Measurements from ENCODE around the gene MRPL50. TPM values are rescaled to one million over a fixed set of nuclear protein-coding genes. Genes with fewer than 3 reads are reported as not detected.
"Not testable (repeated sequence)": the region's sequence is repeated elsewhere in the genome, so short reads cannot be mapped to it uniquely, and the experiment has no call there.

MRPL50 gene
- total RNA-seq, 1 donor from 2014 or later = 11.9 TPM

DNA sequence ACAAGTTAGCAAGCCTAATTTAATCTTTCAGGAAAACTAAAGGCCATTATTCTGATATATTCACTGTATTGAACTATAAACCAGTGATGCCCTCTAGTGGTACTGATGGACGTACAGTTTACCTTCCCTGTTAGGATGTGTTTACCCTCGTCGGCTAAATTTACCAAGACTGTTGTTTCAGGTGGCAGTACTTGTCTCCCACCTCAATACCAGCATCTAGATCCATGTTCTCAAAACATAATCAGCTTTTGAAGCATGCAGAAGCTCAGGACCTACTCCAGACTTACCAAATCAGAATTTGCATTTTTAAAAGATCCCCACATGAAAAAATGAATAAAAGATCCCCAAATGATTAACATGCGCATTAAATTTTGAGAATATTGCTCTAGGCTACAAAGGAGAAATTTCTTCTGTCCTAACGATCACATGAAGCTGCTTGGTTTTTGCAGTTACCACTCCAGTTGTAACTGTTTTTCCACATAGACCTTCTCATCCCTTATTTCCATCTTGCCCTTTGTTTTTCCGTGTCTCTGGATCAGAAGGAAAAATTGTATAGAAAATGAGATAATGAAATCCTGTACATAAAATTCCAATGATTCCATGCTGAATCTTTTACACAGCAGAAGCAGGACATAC, 10.4 kb downstream of the MRPL50 start:
- no peak overlapping the region for H3K4me2 ChIP-seq (ENCODE audit: low read length)
- H4K20me1 ChIP-seq (ENCODE audit: insufficient read depth, low read length) = peaks cover 20% of the 10 kb centered on the region
- Mint-ChIP-seq H3K36me3 (ENCODE audit: low read depth, unreplicated experiment) (peaks cover 11% of the 10 kb centered on the region), H3K27ac (ENCODE audit: unreplicated experiment) (no peak overlapping the region), H3K4me3 (ENCODE audit: unreplicated experiment) (no peak overlapping the region), H3K9me3 (ENCODE audit: unreplicated experiment) (peaks cover 14% of the 10 kb centered on the region), H3K27me3 (ENCODE audit: low read depth, unreplicated experiment) (no peaks in the 10 kb centered on the region), H3K4me1 (ENCODE audit: low read depth, unreplicated experiment) (peaks cover 18% of the 10 kb centered on the region)
- H3K79me2 ChIP-seq (ENCODE audit: insufficient read depth, low read length) = peaks cover 25% of the 10 kb centered on the region
- H3K9ac ChIP-seq (ENCODE audit: low read length) = no peak overlapping the region
- H3K4me3 ChIP-seq (ENCODE audit: insufficient read depth, low read depth, low read length) = no peak overlapping the region
- no peaks in the 10 kb centered on the region for H3K27me3 ChIP-seq (ENCODE audit: insufficient read depth, low read length)
- H3K36me3 ChIP-seq (ENCODE audit: insufficient read depth, low read length) = peaks cover 12% of the 10 kb centered on the region
- peak; percentile 52 for FAIRE-seq
- H3K9me3 ChIP-seq (ENCODE audit: insufficient read depth, low read depth, low read length) = no peaks in the 10 kb centered on the region
- H3K4me1 ChIP-seq (ENCODE audit: insufficient read depth, low read length) = no peaks in the 10 kb centered on the region
- DNase-seq (ENCODE audit: low read depth) = peak; percentile 25
- TF ChIP-seq, protein P1, sequence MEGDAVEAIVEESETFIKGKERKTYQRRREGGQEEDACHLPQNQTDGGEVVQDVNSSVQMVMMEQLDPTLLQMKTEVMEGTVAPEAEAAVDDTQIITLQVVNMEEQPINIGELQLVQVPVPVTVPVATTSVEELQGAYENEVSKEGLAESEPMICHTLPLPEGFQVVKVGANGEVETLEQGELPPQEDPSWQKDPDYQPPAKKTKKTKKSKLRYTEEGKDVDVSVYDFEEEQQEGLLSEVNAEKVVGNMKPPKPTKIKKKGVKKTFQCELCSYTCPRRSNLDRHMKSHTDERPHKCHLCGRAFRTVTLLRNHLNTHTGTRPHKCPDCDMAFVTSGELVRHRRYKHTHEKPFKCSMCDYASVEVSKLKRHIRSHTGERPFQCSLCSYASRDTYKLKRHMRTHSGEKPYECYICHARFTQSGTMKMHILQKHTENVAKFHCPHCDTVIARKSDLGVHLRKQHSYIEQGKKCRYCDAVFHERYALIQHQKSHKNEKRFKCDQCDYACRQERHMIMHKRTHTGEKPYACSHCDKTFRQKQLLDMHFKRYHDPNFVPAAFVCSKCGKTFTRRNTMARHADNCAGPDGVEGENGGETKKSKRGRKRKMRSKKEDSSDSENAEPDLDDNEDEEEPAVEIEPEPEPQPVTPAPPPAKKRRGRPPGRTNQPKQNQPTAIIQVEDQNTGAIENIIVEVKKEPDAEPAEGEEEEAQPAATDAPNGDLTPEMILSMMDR (IDR thresholded peaks at IDR 0.05; ENCODE audit: insufficient read depth, low read depth, low read length) = peak; percentile 73
- TF ChIP-seq EZH2 (IDR thresholded peaks at IDR 0.05; ENCODE audit: insufficient read depth, low read length) = no peak
- H2AFZ ChIP-seq (ENCODE audit: low read depth, low read length) = no peak overlapping the region
- no peak overlapping the region for H3K27ac ChIP-seq (ENCODE audit: low read depth, low read length)

DNA sequence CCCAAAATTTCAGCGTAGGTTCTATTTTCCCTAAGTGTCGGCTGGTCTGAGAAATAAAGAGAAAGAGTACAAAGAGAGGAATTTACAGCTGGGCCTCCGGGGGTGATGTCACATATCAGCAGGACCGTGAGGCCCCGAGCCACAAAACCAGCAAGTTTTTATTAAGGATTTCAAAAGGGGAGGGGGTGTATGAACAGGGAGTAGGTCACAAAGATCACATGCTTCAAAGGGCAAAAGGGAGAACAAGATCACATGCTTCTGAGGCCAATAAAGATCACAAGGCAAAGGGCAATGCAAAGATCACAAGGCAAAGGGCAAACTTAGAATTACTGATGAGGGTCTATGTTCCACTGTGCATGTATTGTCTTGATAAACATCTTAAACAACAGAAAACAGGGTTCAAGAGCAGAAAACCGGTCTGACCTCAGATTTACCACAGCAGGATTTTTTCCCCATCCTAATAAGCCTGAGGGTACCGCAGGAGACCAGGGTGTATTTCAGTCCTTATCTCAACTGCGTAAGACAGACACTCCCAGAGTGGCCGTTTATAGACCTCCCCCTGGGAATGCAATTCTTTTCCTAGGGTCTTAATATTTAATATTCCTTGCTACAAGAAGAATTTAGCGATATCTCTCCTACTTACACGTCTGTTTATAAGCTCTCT, 13.4 kb downstream of the MRPL50 start, which contains the start of gene BAAT:
TSS of gene BAAT (minus strand) at position 134 of the 664 bp plus-strand sequence. CDS start 13,602 bp downstream, outside the sequence.
- H3K9me3 ChIP-seq (ENCODE audit: insufficient read depth, low read depth, low read length) = not testable (repeated sequence)

DNA sequence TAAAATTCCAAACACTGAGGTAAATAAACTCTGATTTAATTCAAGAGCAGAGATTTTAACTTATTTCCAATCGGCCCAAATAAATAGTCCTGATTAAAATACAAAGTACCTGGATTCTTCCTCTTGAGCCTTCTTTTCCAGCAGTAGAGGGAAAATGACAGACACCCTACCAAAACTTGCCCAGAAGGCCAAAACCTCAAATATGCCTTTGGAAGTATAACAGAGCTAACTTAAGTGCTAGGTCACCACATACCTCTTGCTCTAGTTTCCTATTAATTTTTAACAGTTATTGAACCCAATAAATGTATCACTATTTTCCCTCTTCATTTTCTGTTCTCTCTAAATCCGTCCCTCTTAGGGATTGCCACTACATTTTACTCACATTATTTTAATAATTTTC, 15.1 kb downstream of the MRPL50 start:
- Mint-ChIP-seq H3K4me1 (ENCODE audit: low read depth, unreplicated experiment) (peaks cover 29% of the 10 kb centered on the region), H3K27ac (ENCODE audit: unreplicated experiment) (peak overlapping the region; percentile 4), H3K4me3 (ENCODE audit: unreplicated experiment) (peak overlapping the region; percentile 84), H3K9me3 (ENCODE audit: unreplicated experiment) (peaks cover 12% of the 10 kb centered on the region), H3K27me3 (ENCODE audit: low read depth, unreplicated experiment) (no peaks in the 10 kb centered on the region), H3K36me3 (ENCODE audit: low read depth, unreplicated experiment) (peaks cover 8% of the 10 kb centered on the region)
- H2AFZ ChIP-seq (ENCODE audit: low read depth, low read length) = no peak overlapping the region
- DNase-seq (ENCODE audit: low read depth) (peak; percentile 50), FAIRE-seq (no peak)
- H3K27me3 ChIP-seq (ENCODE audit: insufficient read depth, low read length) = no peaks in the 10 kb centered on the region
- H3K9me3 ChIP-seq (ENCODE audit: insufficient read depth, low read depth, low read length) = no peaks in the 10 kb centered on the region
- H3K9ac ChIP-seq (ENCODE audit: low read length) = no peak overlapping the region
- no peak overlapping the region for H3K4me2 ChIP-seq (ENCODE audit: low read length)
- H3K4me1 ChIP-seq (ENCODE audit: insufficient read depth, low read length) = no peaks in the 10 kb centered on the region
- no peak overlapping the region for H3K27ac ChIP-seq (ENCODE audit: low read depth, low read length)
- no peak overlapping the region for H3K4me3 ChIP-seq (ENCODE audit: insufficient read depth, low read depth, low read length)
- no peaks in the 10 kb centered on the region for H4K20me1 ChIP-seq (ENCODE audit: insufficient read depth, low read length)
- H3K36me3 ChIP-seq (ENCODE audit: insufficient read depth, low read length) = no peaks in the 10 kb centered on the region
- TF ChIP-seq, protein P1 (IDR thresholded peaks at IDR 0.05; ENCODE audit: insufficient read depth, low read depth, low read length) = no peak
- no peak for TF ChIP-seq EZH2 (IDR thresholded peaks at IDR 0.05; ENCODE audit: insufficient read depth, low read length)
- H3K79me2 ChIP-seq (ENCODE audit: insufficient read depth, low read length) = no peaks in the 10 kb centered on the region

More for the DNA sequence above, 13.4 kb downstream of the MRPL50 start, which contains the start of gene BAAT:
- not testable (repeated sequence) for H3K79me2 ChIP-seq (ENCODE audit: insufficient read depth, low read length); H3K27me3 ChIP-seq (ENCODE audit: insufficient read depth, low read length); H3K27ac ChIP-seq (ENCODE audit: low read depth, low read length); H3K4me3 ChIP-seq (ENCODE audit: insufficient read depth, low read depth, low read length); H3K9ac ChIP-seq (ENCODE audit: low read length); H3K36me3 ChIP-seq (ENCODE audit: insufficient read depth, low read length); H3K27me3 Mint-ChIP-seq (ENCODE audit: low read depth, unreplicated experiment); H3K4me1 ChIP-seq (ENCODE audit: insufficient read depth, low read length); H4K20me1 ChIP-seq (ENCODE audit: insufficient read depth, low read length); DNase-seq (ENCODE audit: low read depth); FAIRE-seq; H3K4me2 ChIP-seq (ENCODE audit: low read length); H3K36me3 Mint-ChIP-seq (ENCODE audit: low read depth, unreplicated experiment); H2AFZ ChIP-seq (ENCODE audit: low read depth, low read length)
- peaks cover 11% of the 10 kb centered on the region for H3K9me3 Mint-ChIP-seq (ENCODE audit: unreplicated experiment)
- H3K27ac Mint-ChIP-seq (ENCODE audit: unreplicated experiment) = peak within 1 kb of the TSS; percentile 72
- H3K4me1 Mint-ChIP-seq (ENCODE audit: low read depth, unreplicated experiment) = peaks cover 25% of the 10 kb centered on the region
- peak within 1 kb of the TSS; percentile 73 for H3K4me3 Mint-ChIP-seq (ENCODE audit: unreplicated experiment)

All from astrocyte (in vitro differentiated cells and primary cell).